ENCODE data around the gene CDKAL1. TPM values are rescaled to one million over a fixed set of nuclear protein-coding genes. Genes with fewer than 3 reads are reported as not detected.

CDKAL1 gene
- total RNA-seq, 1 donor from 2014 or later, result 39.6 TPM

DNA sequence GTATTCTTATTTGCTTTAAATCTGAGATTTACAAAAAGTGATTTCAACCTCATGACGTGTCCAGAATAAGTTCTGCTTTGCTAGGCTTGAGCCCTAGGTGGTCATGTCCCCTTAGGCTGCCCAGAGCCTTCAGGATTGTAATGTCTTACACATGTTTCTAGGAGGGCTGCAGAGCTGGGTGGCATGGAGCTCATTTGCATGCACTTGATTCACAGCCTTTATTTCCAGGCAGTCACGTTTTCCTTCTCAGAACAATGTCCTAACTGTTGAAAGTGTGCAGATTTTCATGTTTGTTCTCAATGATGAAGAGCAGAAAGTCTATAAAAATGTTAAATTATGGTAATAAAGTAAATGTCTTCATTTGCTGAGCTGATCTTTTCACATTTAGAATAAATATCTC is 610.7 kb downstream of the CDKAL1 start:
- Histone ChIP-seq H2AFZ (replicated peaks) (no peak overlapping the region), H3F3A (ENCODE audit: low read depth) (no peaks in the 10 kb centered on the region), H3K4me2 (no peak overlapping the region), H3K9ac (no peak overlapping the region), H3K4me3 (no peak overlapping the region), H3K79me2 (ENCODE audit: low read depth) (no peaks in the 10 kb centered on the region), H3K27me3 (no peaks in the 10 kb centered on the region), H3K4me1 (peaks cover 6% of the 10 kb centered on the region), H3K27ac (no peak overlapping the region), H3K36me3 (no peaks in the 10 kb centered on the region), H3K9me3 (ENCODE audit: low read depth) (no peaks in the 10 kb centered on the region), H4K20me1 (ENCODE audit: low read depth) (no peaks in the 10 kb centered on the region)
- Mint-ChIP-seq H3K4me3 (no peak overlapping the region), H3K27me3 (ENCODE audit: insufficient read depth, low read depth) (peaks cover 4% of the 10 kb centered on the region), H3K36me3 (peaks cover 8% of the 10 kb centered on the region), H3K27ac (no peak overlapping the region), H3K9me3 (peaks cover 5% of the 10 kb centered on the region), H3K4me1 (peaks cover 34% of the 10 kb centered on the region)
- no peak for TF ChIP-seq EZH2 (IDR thresholded peaks at IDR 0.05)
- TF ChIP-seq, protein P1, sequence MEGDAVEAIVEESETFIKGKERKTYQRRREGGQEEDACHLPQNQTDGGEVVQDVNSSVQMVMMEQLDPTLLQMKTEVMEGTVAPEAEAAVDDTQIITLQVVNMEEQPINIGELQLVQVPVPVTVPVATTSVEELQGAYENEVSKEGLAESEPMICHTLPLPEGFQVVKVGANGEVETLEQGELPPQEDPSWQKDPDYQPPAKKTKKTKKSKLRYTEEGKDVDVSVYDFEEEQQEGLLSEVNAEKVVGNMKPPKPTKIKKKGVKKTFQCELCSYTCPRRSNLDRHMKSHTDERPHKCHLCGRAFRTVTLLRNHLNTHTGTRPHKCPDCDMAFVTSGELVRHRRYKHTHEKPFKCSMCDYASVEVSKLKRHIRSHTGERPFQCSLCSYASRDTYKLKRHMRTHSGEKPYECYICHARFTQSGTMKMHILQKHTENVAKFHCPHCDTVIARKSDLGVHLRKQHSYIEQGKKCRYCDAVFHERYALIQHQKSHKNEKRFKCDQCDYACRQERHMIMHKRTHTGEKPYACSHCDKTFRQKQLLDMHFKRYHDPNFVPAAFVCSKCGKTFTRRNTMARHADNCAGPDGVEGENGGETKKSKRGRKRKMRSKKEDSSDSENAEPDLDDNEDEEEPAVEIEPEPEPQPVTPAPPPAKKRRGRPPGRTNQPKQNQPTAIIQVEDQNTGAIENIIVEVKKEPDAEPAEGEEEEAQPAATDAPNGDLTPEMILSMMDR (IDR thresholded peaks at IDR 0.05), result no peak
- TF ChIP-seq EZH2phosphoT487 (IDR thresholded peaks at IDR 0.05), result no peak
- DNase-seq (ENCODE audit: low spot score), result no peak

DNA sequence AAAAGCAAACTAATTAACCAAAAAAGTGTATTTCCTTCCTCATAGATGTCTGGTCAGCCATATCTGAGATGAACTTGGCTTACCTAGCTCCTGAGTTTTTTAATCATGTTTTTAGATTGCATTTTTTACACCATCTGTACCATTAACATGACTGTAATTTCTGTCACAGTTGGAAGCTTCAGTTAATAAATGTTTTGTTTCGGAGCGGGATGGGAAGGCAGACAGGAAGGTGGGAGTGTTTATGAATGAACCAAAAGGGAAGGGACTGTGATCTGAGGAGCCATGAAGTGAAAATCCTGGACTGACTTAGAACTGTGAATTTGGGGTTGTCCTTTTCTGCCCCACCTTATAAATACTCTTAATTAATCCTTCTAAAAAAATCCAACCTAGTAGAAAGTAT is 613.7 kb downstream of the CDKAL1 start:
- Histone ChIP-seq H3K4me3 (no peak overlapping the region), H3K27me3 (no peaks in the 10 kb centered on the region), H4K20me1 (ENCODE audit: low read depth) (no peaks in the 10 kb centered on the region), H3K27ac (no peak overlapping the region), H3K4me2 (no peak overlapping the region), H3K4me1 (peaks cover 14% of the 10 kb centered on the region), H3F3A (ENCODE audit: low read depth) (no peaks in the 10 kb centered on the region), H3K79me2 (ENCODE audit: low read depth) (no peaks in the 10 kb centered on the region), H3K9ac (no peak overlapping the region), H2AFZ (replicated peaks) (no peak overlapping the region), H3K36me3 (no peaks in the 10 kb centered on the region), H3K9me3 (ENCODE audit: low read depth) (no peaks in the 10 kb centered on the region)
- Mint-ChIP-seq H3K36me3 (no peaks in the 10 kb centered on the region), H3K4me3 (no peak overlapping the region), H3K27ac (no peak overlapping the region), H3K9me3 (peaks cover 2% of the 10 kb centered on the region), H3K4me1 (peaks cover 52% of the 10 kb centered on the region), H3K27me3 (ENCODE audit: insufficient read depth, low read depth) (no peaks in the 10 kb centered on the region)
- DNase-seq (ENCODE audit: low spot score), result no peak
- TF ChIP-seq, protein P1 (IDR thresholded peaks at IDR 0.05), result no peak
- TF ChIP-seq EZH2phosphoT487 (IDR thresholded peaks at IDR 0.05) (no peak), EZH2 (IDR thresholded peaks at IDR 0.05) (no peak)

DNA sequence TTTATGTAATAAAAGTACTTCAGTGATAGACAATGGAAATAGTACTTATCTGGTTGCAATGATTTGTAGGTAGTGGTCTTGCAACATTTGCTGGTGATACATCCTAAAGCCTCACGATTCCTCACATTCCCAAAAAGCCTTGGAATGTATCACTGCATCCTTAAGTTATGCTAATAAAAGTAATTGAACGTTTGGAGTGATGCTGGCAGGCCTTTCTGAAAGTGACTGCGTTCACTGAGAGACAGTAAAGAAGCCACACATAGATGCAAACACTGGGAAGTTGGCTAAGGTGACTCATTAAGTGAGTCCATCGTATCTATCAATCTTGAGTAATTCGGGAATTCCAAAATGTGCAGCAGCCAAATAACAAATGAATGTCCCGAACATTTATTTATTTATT is 615.2 kb downstream of the CDKAL1 start:
- no peaks in the 10 kb centered on the region for H3K36me3 ChIP-seq
- H3K9ac ChIP-seq, result no peak overlapping the region
- no peak overlapping the region for H3K4me3 ChIP-seq
- no peaks in the 10 kb centered on the region for H3K36me3 Mint-ChIP-seq
- H3K9me3 Mint-ChIP-seq, result peaks cover 2% of the 10 kb centered on the region
- TF ChIP-seq EZH2 (IDR thresholded peaks at IDR 0.05), result no peak
- TF ChIP-seq, protein P1 (IDR thresholded peaks at IDR 0.05), result no peak
- TF ChIP-seq EZH2phosphoT487 (IDR thresholded peaks at IDR 0.05), result no peak
- no peaks in the 10 kb centered on the region for H4K20me1 ChIP-seq (ENCODE audit: low read depth)
- H3K4me3 Mint-ChIP-seq, result no peak overlapping the region
- no peaks in the 10 kb centered on the region for H3K27me3 ChIP-seq
- no peak overlapping the region for H3K27ac Mint-ChIP-seq
- no peaks in the 10 kb centered on the region for H3K9me3 ChIP-seq (ENCODE audit: low read depth)
- H3K79me2 ChIP-seq (ENCODE audit: low read depth), result no peaks in the 10 kb centered on the region
- H3K4me1 Mint-ChIP-seq, result peaks cover 45% of the 10 kb centered on the region
- H3K27ac ChIP-seq, result no peak overlapping the region
- peaks cover 14% of the 10 kb centered on the region for H3K4me1 ChIP-seq
- H3K27me3 Mint-ChIP-seq (ENCODE audit: insufficient read depth, low read depth), result no peaks in the 10 kb centered on the region
- no peak for DNase-seq (ENCODE audit: low spot score)
- H3F3A ChIP-seq (ENCODE audit: low read depth), result no peaks in the 10 kb centered on the region
- no peak overlapping the region for H2AFZ ChIP-seq (replicated peaks)
- no peak overlapping the region for H3K4me2 ChIP-seq

Measured in neural progenitor cell (in vitro differentiated cells).